IPS-20b (cell line): ENCODE measurements around the gene HTT.
"Not testable (repeated sequence)": the region's sequence is repeated elsewhere in the genome, so short reads cannot be mapped to it uniquely, and the experiment has no call there.

Experiments
- H3K27ac ChIP-seq: one replicate; pipeline ENCODE4 v1.5.1; 2013; ENCODE audit warnings: low read length
- H3K27me3 ChIP-seq: 2 replicates; pipeline ENCODE4 v1.6.1; 2013; ENCODE audit warnings: mild to moderate bottlenecking, low read length, inconsistent platforms; ENCODE audit not compliant: insufficient read depth
- H3K36me3 ChIP-seq: 2 replicates; pipeline ENCODE4 v1.6.1; 2013; ENCODE audit warnings: low read depth, mild to moderate bottlenecking, inconsistent platforms, low read length, moderate library complexity; ENCODE audit not compliant: insufficient read depth
- H3K4me1 ChIP-seq: 2 replicates; pipeline ENCODE4 v1.6.1; 2013; ENCODE audit warnings: mild to moderate bottlenecking, control low read depth, inconsistent platforms, low read length, moderate library complexity; ENCODE audit not compliant: insufficient read depth
- H3K4me3 ChIP-seq: 2 replicates; pipeline ENCODE4 v1.5.1; 2013; ENCODE audit warnings: mild to moderate bottlenecking, low read length, inconsistent platforms
- H3K9ac ChIP-seq: 2 replicates; pipeline ENCODE4 v1.6.1; 2013; ENCODE audit warnings: low read depth, mild to moderate bottlenecking, inconsistent platforms, low read length, moderate library complexity
- H3K9me3 ChIP-seq: 2 replicates; pipeline ENCODE4 v1.6.1; 2013; ENCODE audit warnings: mild to moderate bottlenecking, low read depth, low read length, inconsistent platforms; ENCODE audit not compliant: insufficient read depth

HTT gene

DNA sequence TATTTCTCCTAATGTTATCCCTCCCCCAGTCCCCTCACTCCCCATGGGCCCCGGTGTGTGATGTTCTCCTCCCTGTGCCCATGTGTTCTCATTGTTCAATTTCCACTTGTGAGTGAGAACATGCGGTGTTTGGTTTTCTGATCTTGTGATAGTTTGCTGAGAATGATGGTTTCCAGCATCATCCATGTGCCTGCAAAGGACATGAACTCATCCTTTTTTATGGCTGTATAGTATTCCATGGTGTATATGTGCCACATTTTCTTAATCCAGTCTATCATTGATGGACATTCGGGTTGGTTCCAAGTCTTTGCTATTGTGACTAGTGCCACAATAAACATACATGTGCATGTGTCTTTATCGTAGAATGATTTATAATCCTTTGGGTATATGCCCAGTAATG, 86.6 kb downstream of the HTT start:
- not testable (repeated sequence) for H3K27ac ChIP-seq, H3K4me1 ChIP-seq, H3K27me3 ChIP-seq, H3K9ac ChIP-seq, H3K4me3 ChIP-seq
- peaks cover 15% of the 10 kb centered on the region for H3K9me3 ChIP-seq
- H3K36me3 ChIP-seq: peaks cover 63% of the 10 kb centered on the region

DNA sequence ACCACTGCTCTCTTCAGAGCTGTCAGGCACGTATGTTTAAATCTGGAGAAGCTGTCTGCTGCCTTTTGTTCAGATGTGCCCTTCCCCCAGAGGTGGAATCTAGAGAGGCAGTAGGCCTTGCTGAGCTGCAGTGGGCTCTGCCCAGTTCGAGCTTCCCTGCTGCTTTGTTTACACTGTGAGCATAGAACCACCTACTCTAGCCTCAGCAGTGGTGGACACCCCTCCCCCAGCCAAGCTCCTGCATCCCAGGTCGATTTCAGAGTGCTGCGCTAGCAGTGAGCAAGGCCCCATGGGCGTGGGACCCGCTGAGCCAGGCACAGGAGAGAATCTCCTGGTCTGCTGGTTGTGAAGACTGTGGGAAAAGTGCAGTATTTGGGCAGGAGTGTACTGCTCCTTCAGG, 92.0 kb downstream of the HTT start:
- H3K27ac ChIP-seq, H3K27me3 ChIP-seq, H3K4me3 ChIP-seq, H3K9ac ChIP-seq: not testable (repeated sequence)
- H3K36me3 ChIP-seq: peaks cover 10% of the 10 kb centered on the region; the same call in 1 of the 2 replicates
- peaks cover 12% of the 10 kb centered on the region for H3K9me3 ChIP-seq
- peaks cover 28% of the 10 kb centered on the region for H3K4me1 ChIP-seq

GRCh38 chr4:3168029-3168428, 93.5 kb downstream of the HTT start:
- Histone ChIP-seq H3K9me3 (no peaks in the 10 kb centered on the region), H3K4me1 (peaks cover 28% of the 10 kb centered on the region), H3K27me3 (no peaks in the 10 kb centered on the region), H3K36me3 (peaks cover 13% of the 10 kb centered on the region), H3K9ac (peak overlapping the region; percentile 0; the same call in 1 of the 2 replicates), H3K4me3 (peak overlapping the region; percentile 30; the same call in 1 of the 2 replicates), H3K27ac (no peak overlapping the region)

- no peaks in the 10 kb centered on the region for H3K9me3 ChIP-seq
- no peaks in the 10 kb centered on the region for H3K27me3 ChIP-seq
- no peaks in the 10 kb centered on the region for H3K4me1 ChIP-seq
- H3K9ac ChIP-seq: no peak overlapping the region
- H3K4me3 ChIP-seq: no peak overlapping the region
- H3K36me3 ChIP-seq: peaks cover 74% of the 10 kb centered on the region
- H3K27ac ChIP-seq: no peak overlapping the region
Observed at GRCh38 chr4:3174371-3175338, 100.2 kb downstream of the HTT start.

DNA sequence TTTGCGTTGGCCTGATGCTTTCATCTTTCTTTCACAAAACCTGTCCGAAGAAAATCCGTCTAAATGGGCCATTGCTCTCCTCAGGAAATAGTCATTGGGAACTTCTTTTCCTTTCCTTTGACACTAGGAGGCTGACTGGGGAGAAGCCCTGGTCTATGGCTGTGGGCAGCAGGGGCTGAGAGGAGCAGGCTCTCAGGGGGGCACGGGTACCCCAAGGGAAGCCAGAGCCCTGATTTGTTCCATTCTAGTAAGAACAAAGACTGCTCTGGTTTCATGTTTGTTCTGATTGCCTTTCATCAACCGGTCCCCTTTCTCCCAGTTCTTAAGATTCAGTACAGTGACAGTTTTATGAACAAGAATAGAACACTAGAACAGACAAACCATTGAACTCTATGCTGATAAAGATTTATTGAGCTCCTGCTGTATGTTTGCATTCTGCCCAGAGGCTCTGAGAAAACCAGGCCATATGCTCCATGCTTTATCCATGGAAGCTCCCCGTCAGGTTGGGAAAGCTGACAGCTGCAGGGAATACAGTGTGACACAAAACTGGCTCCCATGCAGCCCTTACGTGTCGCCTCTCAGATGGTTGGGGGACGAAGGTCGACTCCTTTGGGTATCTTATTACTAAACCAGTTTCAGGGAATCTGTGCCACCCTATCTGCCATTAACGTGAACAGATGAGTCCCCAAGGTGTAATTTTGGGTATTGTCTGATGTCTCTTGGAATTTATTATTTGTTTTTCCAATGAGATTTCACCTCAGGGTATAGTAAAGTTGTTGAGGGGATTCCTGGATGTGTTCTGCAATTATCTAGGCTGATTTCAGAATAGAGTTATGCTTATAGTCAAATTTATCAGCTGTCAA, 102.1 kb downstream of the HTT start:
- Histone ChIP-seq H3K4me1 (no peaks in the 10 kb centered on the region), H3K27me3 (no peaks in the 10 kb centered on the region), H3K9ac (no peak overlapping the region), H3K36me3 (peaks cover 89% of the 10 kb centered on the region), H3K9me3 (no peaks in the 10 kb centered on the region), H3K27ac (no peak overlapping the region), H3K4me3 (no peak overlapping the region)

- Histone ChIP-seq H3K27me3 (no peaks in the 10 kb centered on the region), H3K9ac (no peak overlapping the region), H3K36me3 (peaks cover 90% of the 10 kb centered on the region), H3K9me3 (no peaks in the 10 kb centered on the region), H3K4me3 (no peak overlapping the region), H3K4me1 (no peaks in the 10 kb centered on the region), H3K27ac (no peak overlapping the region)
Observed at GRCh38 chr4:3177426-3177825, 102.9 kb downstream of the HTT start.

DNA sequence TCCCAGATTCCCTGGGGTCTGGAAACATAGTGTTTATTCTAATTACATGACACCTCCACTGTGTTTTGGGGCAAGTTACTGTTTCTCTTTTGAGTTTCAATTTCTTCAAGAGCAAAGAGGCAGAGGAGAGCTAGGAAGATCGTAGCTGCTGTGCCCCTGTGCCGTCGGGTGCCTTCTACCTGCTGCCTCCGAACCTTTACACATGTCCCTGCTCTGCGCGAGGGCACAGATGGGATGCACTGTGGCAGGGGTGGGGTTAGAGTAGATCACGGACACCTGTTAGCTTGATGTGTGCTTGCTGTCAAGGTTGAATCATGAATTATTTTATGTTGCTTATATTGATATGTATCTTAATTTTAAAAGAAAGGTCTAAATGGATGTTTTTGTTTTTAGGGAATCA, 103.4 kb downstream of the HTT start:
- Histone ChIP-seq H3K36me3 (peaks cover 90% of the 10 kb centered on the region), H3K4me1 (no peaks in the 10 kb centered on the region), H3K27ac (no peak overlapping the region), H3K9ac (no peak overlapping the region), H3K9me3 (no peaks in the 10 kb centered on the region), H3K27me3 (no peaks in the 10 kb centered on the region), H3K4me3 (no peak overlapping the region)

- Histone ChIP-seq H3K4me3 (no peak overlapping the region), H3K9ac (no peak overlapping the region), H3K36me3 (peaks cover 90% of the 10 kb centered on the region), H3K4me1 (no peaks in the 10 kb centered on the region), H3K27me3 (no peaks in the 10 kb centered on the region), H3K27ac (no peak overlapping the region), H3K9me3 (no peaks in the 10 kb centered on the region)
Observed at GRCh38 chr4:3178351-3178750, 103.9 kb downstream of the HTT start.

DNA sequence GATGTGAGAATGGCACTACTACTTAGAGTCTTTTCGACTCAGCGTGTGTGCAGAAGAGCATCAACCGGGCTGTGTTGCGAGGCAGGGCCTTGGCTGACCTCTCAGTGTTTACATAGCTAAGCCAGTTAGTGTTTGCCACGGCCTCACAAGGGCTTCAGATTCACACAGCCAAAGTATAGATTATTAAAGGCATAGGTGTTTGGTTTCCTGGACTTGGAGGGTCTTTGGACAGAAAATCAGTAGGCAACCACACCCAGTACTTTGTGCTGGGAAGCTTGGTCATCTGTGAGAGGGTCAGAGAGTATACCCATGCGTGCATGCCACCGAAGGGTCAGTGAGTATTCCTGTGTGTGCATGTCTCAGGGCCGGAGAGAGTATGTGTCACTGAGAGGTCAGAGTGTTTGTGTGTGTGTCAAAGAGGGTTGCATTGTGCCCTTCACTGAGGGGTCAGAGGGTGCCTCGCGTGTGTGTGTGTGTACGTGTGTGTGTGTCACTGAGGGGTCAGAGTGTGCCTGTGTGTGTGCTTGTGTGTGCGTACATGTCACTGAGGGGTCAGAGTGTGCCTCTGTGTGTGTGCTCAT, 104.7 kb downstream of the HTT start:
- Histone ChIP-seq H3K36me3 (peaks cover 92% of the 10 kb centered on the region), H3K27ac (no peak overlapping the region), H3K27me3 (no peaks in the 10 kb centered on the region), H3K4me1 (no peaks in the 10 kb centered on the region), H3K4me3 (no peak overlapping the region), H3K9me3 (no peaks in the 10 kb centered on the region), H3K9ac (no peak overlapping the region)

DNA sequence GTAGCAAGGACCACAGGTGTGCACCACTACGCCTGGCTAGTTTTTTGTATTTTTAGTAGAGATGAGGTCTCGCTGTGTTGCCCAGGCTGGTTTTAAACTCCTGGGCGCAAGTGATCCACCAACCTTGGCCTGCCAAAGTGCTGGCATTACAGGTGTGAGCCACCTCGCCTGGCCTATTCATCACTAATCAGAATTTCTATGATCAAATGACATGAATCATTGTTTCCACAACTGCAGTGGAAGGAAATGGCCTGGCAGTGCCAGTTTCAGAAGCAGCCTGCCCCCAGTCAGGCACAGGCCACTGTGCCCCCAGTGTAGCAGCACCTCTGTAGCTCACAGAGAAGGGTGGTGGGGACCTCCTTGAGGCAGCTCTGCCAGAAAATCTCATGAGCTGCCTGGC, 108.5 kb downstream of the HTT start:
- no peak overlapping the region for H3K4me3 ChIP-seq
- H3K9me3 ChIP-seq: no peaks in the 10 kb centered on the region
- no peak overlapping the region for H3K27ac ChIP-seq
- H3K4me1 ChIP-seq: no peaks in the 10 kb centered on the region
- H3K27me3 ChIP-seq: no peaks in the 10 kb centered on the region
- peaks cover 81% of the 10 kb centered on the region for H3K36me3 ChIP-seq
- H3K9ac ChIP-seq: no peak overlapping the region

GRCh38 chr4:3184725-3185124, 110.2 kb downstream of the HTT start:
- H3K9ac ChIP-seq: no peak overlapping the region
- peaks cover 81% of the 10 kb centered on the region for H3K36me3 ChIP-seq
- H3K27me3 ChIP-seq: no peaks in the 10 kb centered on the region

More at GRCh38 chr4:3184725-3185124, 110.2 kb downstream of the HTT start:
- Histone ChIP-seq H3K4me3 (no peak overlapping the region), H3K4me1 (no peaks in the 10 kb centered on the region), H3K27ac (no peak overlapping the region), H3K9me3 (no peaks in the 10 kb centered on the region)
